ENCODE results near the gene FAM98B. TPM values are rescaled to one million over a fixed set of nuclear protein-coding genes. Genes with fewer than 3 reads are reported as not detected.

Gene FAM98B
- polyA plus RNA-seq, 1 donor (not counting 4 experiments of a cell fraction or from before 2014, with no cell fraction given): 22.2 TPM

GRCh38 chr15:38464675-38465074 is 10.7 kb downstream of the FAM98B start:
- Histone ChIP-seq H3K79me2 (ENCODE audit: control insufficient read depth, insufficient read depth, low read length) (peaks cover 36% of the 10 kb centered on the region), H3K9ac (ENCODE audit: control insufficient read depth, extremely low read depth, insufficient read depth, low read length) (no peak overlapping the region), H3K4me1 (ENCODE audit: control insufficient read depth, extremely low read depth, insufficient read depth, low read length) (peaks cover 2% of the 10 kb centered on the region), H3K27me3 (ENCODE audit: control insufficient read depth, extremely low read depth, insufficient read depth, low read length) (no peaks in the 10 kb centered on the region), H4K20me1 (ENCODE audit: control insufficient read depth, extremely low read depth, insufficient read depth, low read length) (no peaks in the 10 kb centered on the region), H3K27ac (ENCODE audit: control insufficient read depth, insufficient read depth, low read length) (no peak overlapping the region), H3K36me3 (ENCODE audit: control insufficient read depth in 2 of 2, extremely low read depth in 1 of 2, insufficient read depth in 2 of 2, low read length in 2 of 2) (no peaks in the 10 kb centered on the region), H3K9me3 (ENCODE audit: control insufficient read depth, low read depth, low read length) (no peaks in the 10 kb centered on the region), H3K4me3 (ENCODE audit: control insufficient read depth in 2 of 3, extremely low read depth in 1 of 3, insufficient read depth in 2 of 3, low read depth in 1 of 3, low read length in 3 of 3) (no peak overlapping the region), H2AFZ (ENCODE audit: control insufficient read depth, low read length) (no peak overlapping the region), H3K4me2 (ENCODE audit: control insufficient read depth, extremely low read depth, insufficient read depth, low read depth, low read length) (no peak overlapping the region), H3K9me1 (ENCODE audit: control insufficient read depth, extremely low read depth, insufficient read depth, low read length) (no peaks in the 10 kb centered on the region)
- no peak for DNase-seq (ENCODE audit: low read depth, low spot score)
- no peak for TF ChIP-seq EZH2 (IDR thresholded peaks at IDR 0.05; ENCODE audit: low read length)
- TF ChIP-seq CTCF (optimal IDR thresholded peaks at IDR 0.05 in 1 of 3, IDR thresholded peaks at IDR 0.05 in 1 of 3, conservative IDR thresholded peaks at IDR 0.05 in 1 of 3; ENCODE audit: extremely low read depth in 1 of 3, insufficient read depth in 2 of 3, low read length in 3 of 3): no peak
- dilution Hi-C loops (cut with MboI; ENCODE audit: extremely low pct_ligation_motif_present, low sequenced_read_pairs): no loop called here
- FAIRE-seq: no peak

- FAIRE-seq: no peak
Observed at GRCh38 chr15:38470816-38471215, 16.9 kb downstream of the FAM98B start.

More at GRCh38 chr15:38470816-38471215, 16.9 kb downstream of the FAM98B start:
- Histone ChIP-seq H3K9ac (ENCODE audit: control insufficient read depth, extremely low read depth, insufficient read depth, low read length) (no peak overlapping the region), H3K9me1 (ENCODE audit: control insufficient read depth, extremely low read depth, insufficient read depth, low read length) (no peaks in the 10 kb centered on the region), H3K4me1 (ENCODE audit: control insufficient read depth, extremely low read depth, insufficient read depth, low read length) (no peaks in the 10 kb centered on the region), H3K4me3 (ENCODE audit: control insufficient read depth in 2 of 3, extremely low read depth in 1 of 3, insufficient read depth in 2 of 3, low read depth in 1 of 3, low read length in 3 of 3) (no peak overlapping the region), H2AFZ (ENCODE audit: control insufficient read depth, low read length) (no peak overlapping the region), H4K20me1 (ENCODE audit: control insufficient read depth, extremely low read depth, insufficient read depth, low read length) (no peaks in the 10 kb centered on the region), H3K4me2 (ENCODE audit: control insufficient read depth, extremely low read depth, insufficient read depth, low read depth, low read length) (no peak overlapping the region), H3K9me3 (ENCODE audit: control insufficient read depth, low read depth, low read length) (no peaks in the 10 kb centered on the region), H3K27ac (ENCODE audit: control insufficient read depth, insufficient read depth, low read length) (no peak overlapping the region), H3K27me3 (ENCODE audit: control insufficient read depth, extremely low read depth, insufficient read depth, low read length) (no peaks in the 10 kb centered on the region), H3K79me2 (ENCODE audit: control insufficient read depth, insufficient read depth, low read length) (no peaks in the 10 kb centered on the region), H3K36me3 (ENCODE audit: control insufficient read depth in 2 of 2, extremely low read depth in 1 of 2, insufficient read depth in 2 of 2, low read length in 2 of 2) (peaks cover 6 to 14% of the 10 kb centered on the region in 2 experiments)
- no peak for DNase-seq (ENCODE audit: low read depth, low spot score)
- dilution Hi-C loops (cut with MboI; ENCODE audit: extremely low pct_ligation_motif_present, low sequenced_read_pairs): no loop called here
- TF ChIP-seq CTCF (optimal IDR thresholded peaks at IDR 0.05 in 1 of 3, IDR thresholded peaks at IDR 0.05 in 1 of 3, conservative IDR thresholded peaks at IDR 0.05 in 1 of 3; ENCODE audit: extremely low read depth in 1 of 3, insufficient read depth in 2 of 3, low read length in 3 of 3) (no peak), EZH2 (IDR thresholded peaks at IDR 0.05; ENCODE audit: low read length) (no peak)
